K562 (cell line): ENCODE measurements around the gene PACRG. TPM values are rescaled to one million over a fixed set of nuclear protein-coding genes. Genes with fewer than 3 reads are reported as not detected.

Experiments used
- ATAC-seq: fragments of 200-7000 bp; cut with Tn5 transposase; 3 replicates; pipeline ENCODE4 v1.9.1; 2020; ENCODE audit warnings: moderate library complexity
- BruUV-seq: library from RNA; stranded (reverse); fragments of 400-500 nt; replicated peaks from 2 replicates; lab custom pipeline; 2021; lab: Mats Ljungman, UMichigan
- CTCF ChIA-PET: fragments of 300-600 bp; formaldehyde crosslinking; extraction: SDS; loops from one replicate; lab custom pipeline; 2021; ENCODE audit warnings: low intra/inter-chr PET ratio; lab: Yijun Ruan, JAX
- POLR2A ChIA-PET: fragments of 300-600, 350-650 bp; sonication (Branson Sonifier 250); formaldehyde crosslinking; extraction: SDS; loops from one replicate; lab custom pipeline; 2021; ENCODE audit warnings: antibody characterized with exemption, inconsistent platforms; lab: Yijun Ruan, JAX
- DNase-seq, 4 experiments: peaks; one replicate each; pipeline versions ENCODE4 v3.0.0 to v3.0.0-alpha.2; 2011 to 2018; ENCODE audit warnings: low spot score in 3 of 4, mixed read lengths in 3 of 4; ENCODE audit errors: extremely low read depth in 1 of 4
- FAIRE-seq: peaks from 2 replicates; lab custom pipeline; 2011; peaks lifted over from hg19 to GRCh38; lab: Jason Lieb, UNC
- H2AFZ ChIP-seq: 2 replicates; pipeline ENCODE4 v1.6.0; 2011; ENCODE audit warnings: low read depth, low read length, control low read depth, inconsistent platforms
- H3K27ac ChIP-seq: fragments of 200-600 bp; 3 replicates; pipeline ENCODE4 v1.8.0; 2011; ENCODE audit warnings: low read depth, mild to moderate bottlenecking, control low read depth, inconsistent platforms, low read length, moderate library complexity, mixed read lengths; ENCODE audit errors: extremely low read depth
- H3K27me3 ChIP-seq, 2 experiments: fragments of 300-600 bp in 1 of 2; 2 replicates in 1 of 2; 3 replicates in 1 of 2; pipeline versions ENCODE4 v1.6.0 to v1.8.0; 2011; ENCODE audit warnings: inconsistent platforms in 2 of 2, low read length in 2 of 2, mild to moderate bottlenecking in 1 of 2, mixed read lengths in 1 of 2, moderate library complexity in 1 of 2; ENCODE audit not compliant: control insufficient read depth in 2 of 2, insufficient read depth in 2 of 2
- H3K36me3 ChIP-seq: fragments of 300-600 bp; 3 replicates; pipeline ENCODE4 v1.8.0; 2011; ENCODE audit warnings: mild to moderate bottlenecking, low read length, inconsistent platforms; ENCODE audit not compliant: control insufficient read depth, insufficient read depth
- H3K4me1 ChIP-seq, 2 experiments: fragments of 200-600 bp in 1 of 2; replicated peaks in 1 of 2; 2 replicates in 1 of 2; 3 replicates in 1 of 2; pipeline versions ENCODE4 v1.5.1 to v1.8.0; 2011; ENCODE audit warnings: inconsistent platforms in 2 of 2, low read length in 2 of 2, mild to moderate bottlenecking in 1 of 2, mixed read lengths in 1 of 2, moderate library complexity in 1 of 2; ENCODE audit not compliant: control insufficient read depth in 2 of 2, insufficient read depth in 2 of 2
- H3K4me2 ChIP-seq: 2 replicates; pipeline ENCODE4 v1.6.1; 2011; ENCODE audit warnings: low read length, control low read depth, inconsistent platforms, mixed read lengths; ENCODE audit not compliant: insufficient read depth
- H3K4me3 ChIP-seq: fragments of 200-600 bp; sonication (generic), shearing (Covaris generic); 2 replicates; pipeline ENCODE4 v1.5.1; 2016; ENCODE audit warnings: control low read depth, inconsistent platforms
- H3K79me2 ChIP-seq: fragments of 200-600 bp; 3 replicates; pipeline ENCODE4 v1.8.0; 2011; ENCODE audit warnings: low read length, inconsistent platforms; ENCODE audit not compliant: control insufficient read depth, insufficient read depth
- H3K9ac ChIP-seq, 2 experiments: 2 replicates each; pipeline versions ENCODE4 v1.6.0 to v1.6.1; 2011; ENCODE audit warnings: low read depth in 2 of 2, low read length in 2 of 2, control low read depth in 1 of 2, inconsistent platforms in 1 of 2, mild to moderate bottlenecking in 1 of 2, mixed read lengths in 1 of 2; ENCODE audit not compliant: insufficient read depth in 1 of 2
- H3K9me1 ChIP-seq: one replicate; pipeline ENCODE4 v1.6.0; 2011; ENCODE audit warnings: inconsistent platforms, mild to moderate bottlenecking, low read length, moderate library complexity; ENCODE audit not compliant: control insufficient read depth, insufficient read depth
- H3K9me3 ChIP-seq: replicated peaks from 2 replicates; pipeline ENCODE4 v1.5.1; 2011; ENCODE audit warnings: low read depth, low read length, inconsistent platforms; ENCODE audit not compliant: control insufficient read depth, insufficient read depth
- H4K20me1 ChIP-seq: replicated peaks from 2 replicates; pipeline ENCODE4 v1.6.1; 2011; ENCODE audit warnings: low read length, inconsistent platforms, mixed read lengths; ENCODE audit not compliant: control insufficient read depth, insufficient read depth
- ATF1 ChIP-seq, 2 experiments: fragments of 450-650 bp in 1 of 2; IDR thresholded peaks; 2 replicates each; pipeline ENCODE4 v1.6.1; 2016; ENCODE audit warnings: missing compliant biosample characterization in 1 of 2, missing genetic modification characterization in 1 of 2
- HNRNPK ChIP-seq: fragments of 200-400 bp; formaldehyde crosslinking; IDR thresholded peaks from one replicate; pipeline ENCODE4 v1.6.1; 2018; ENCODE audit warnings: mild to moderate bottlenecking, low read depth, low read length; ENCODE audit not compliant: poor library complexity, severe bottlenecking
- HNRNPLL ChIP-seq: fragments of 200-400 bp; formaldehyde crosslinking; IDR thresholded peaks from 2 replicates; pipeline ENCODE4 v1.6.1; 2017; ENCODE audit warnings: low read length, low read depth, mild to moderate bottlenecking; ENCODE audit not compliant: poor library complexity, severe bottlenecking
- MAFF ChIP-seq: IDR thresholded peaks from 2 replicates; pipeline ENCODE4 v1.6.1; 2012; ENCODE audit warnings: low read length, improper control_type of control experiment
- MAFG ChIP-seq: fragments of 450-650 bp; conservative IDR thresholded peaks from 2 replicates; pipeline ENCODE4 v1.6.1; 2016; ENCODE audit warnings: missing genetic modification characterization, missing compliant biosample characterization
- NCOA1 ChIP-seq: fragments of 450-650 bp; IDR thresholded peaks from 2 replicates; pipeline ENCODE4 v1.6.1; 2016; ENCODE audit warnings: low read depth
- NCOA2 ChIP-seq, 2 experiments: fragments of 450-650 bp; IDR thresholded peaks; 2 replicates each; pipeline ENCODE4 v1.6.1; 2018; ENCODE audit warnings: mild to moderate bottlenecking in 2 of 2, moderate library complexity in 1 of 2; ENCODE audit not compliant: partially characterized antibody in 2 of 2
- OTX1 ChIP-seq: fragments of 450-650 bp; formaldehyde crosslinking; IDR thresholded peaks from 2 replicates; pipeline ENCODE4 v1.4.0; 2022; ENCODE audit warnings: mild to moderate bottlenecking
- RBM25 ChIP-seq: fragments of 200-400 bp; formaldehyde crosslinking; IDR thresholded peaks from 2 replicates; pipeline ENCODE4 v1.6.1; 2018; ENCODE audit warnings: low read length, low read depth, moderate library complexity; ENCODE audit not compliant: severe bottlenecking
- SMAD1 ChIP-seq: fragments of 150-350 bp; IDR thresholded peaks from 2 replicates; pipeline ENCODE4 v1.6.1; 2014; ENCODE audit warnings: low read length, low read depth; ENCODE audit not compliant: partially characterized antibody
- SPI1 ChIP-seq: IDR thresholded peaks from 2 replicates; pipeline ENCODE4 v1.6.1; 2011; ENCODE audit warnings: low read depth, low read length, control low read depth, borderline replicate concordance
- TOE1 ChIP-seq, 2 experiments: fragments of 450-650 bp in 1 of 2; sonication (generic) in 1 of 2; formaldehyde crosslinking in 1 of 2; IDR thresholded peaks; 2 replicates each; pipeline versions ENCODE4 v1.7.1 to v1.8.0; 2016 to 2022; ENCODE audit warnings: borderline replicate concordance in 2 of 2, mild to moderate bottlenecking in 2 of 2, antibody characterized with exemption in 1 of 2, inconsistent platforms in 1 of 2, low read depth in 1 of 2, missing genetic modification reagents in 1 of 2, moderate library complexity in 1 of 2
- ZNF316 ChIP-seq: fragments of 450-650 bp; IDR thresholded peaks from 2 replicates; pipeline ENCODE4 v1.6.1; 2016
- ZNF584 ChIP-seq: fragments of 200-800 bp; sonication (Bioruptor generic); IDR thresholded peaks from 2 replicates; pipeline ENCODE4 v1.6.1; 2016; ENCODE audit warnings: low read depth, mild to moderate bottlenecking, missing genetic modification characterization, missing compliant biosample characterization
- WGBS: fragments of 100-300 bp; shearing (Covaris generic); methylation state at CpG from one replicate; pipeline ENCODE4 v1.1.6; 2016; ENCODE audit warnings: low coverage, mixed read lengths; ENCODE audit not compliant: insufficient coverage; ENCODE audit errors: missing lambda C conversion rate; 5-methylcytosine and 5-hydroxymethylcytosine counted together
- in situ Hi-C: fragments of 300-500 bp; cut with MboI; formaldehyde crosslinking; loops from 4 replicates; pipeline ENCODE4 v1.15.0; 2018; ENCODE audit warnings: inconsistent platforms, mixed read lengths
- intact Hi-C: fragments of 100-400 bp; cut with micrococcal nuclease; formaldehyde crosslinking; loops from 2 replicates; pipeline ENCODE4 v1.14.2; 2022
- polyA plus RNA-seq, 8 experiments: library from polyadenylated mRNA; depleted of rRNA in 4 of 8; stranded (reverse) in 5 of 8; unstranded in 3 of 8; fragments of >200 nt; fragmentation: Nextera tagmentation in 2 of 8; fragmentation: Illumina TruSeq in 1 of 8; extraction: Ambion mirVana in 2 of 8; extraction: Trizol in 1 of 8; gene quantifications; 2 replicates each; pipeline versions ENCODE4 v1.2.1 to v1.2.3, GENCODE V29; 2011 to 2014; ENCODE audit warnings: inconsistent platforms in 1 of 8, missing spikeins in 1 of 8
- total RNA-seq, 7 experiments: library from RNA; depleted of rRNA in 6 of 7; stranded (reverse); fragments of >200 nt in 6 of 7; fragmentation: Illumina TruSeq in 2 of 7; extraction: Trizol in 2 of 7; gene quantifications; 2 replicates each; pipeline versions ENCODE4 v1.2.1 to v1.2.3, GENCODE V29; 2011 to 2021; ENCODE audit warnings: low replicate concordance in 1 of 7
- TF ChIP-seq, protein P1 (sequence below): fragments of 250-450 bp; sonication (Bioruptor Pico); IDR thresholded peaks from 2 replicates; pipeline ENCODE4 v1.9.0; 2021; ENCODE audit warnings: mild to moderate bottlenecking, inconsistent platforms

The PACRG gene
- total and polyA plus RNA-seq, 9 of the 15 experiments (the other 6 are each of a cell fraction or from before 2014, with no cell fraction given), result 0.04 TPM; not detected in 8

DNA sequence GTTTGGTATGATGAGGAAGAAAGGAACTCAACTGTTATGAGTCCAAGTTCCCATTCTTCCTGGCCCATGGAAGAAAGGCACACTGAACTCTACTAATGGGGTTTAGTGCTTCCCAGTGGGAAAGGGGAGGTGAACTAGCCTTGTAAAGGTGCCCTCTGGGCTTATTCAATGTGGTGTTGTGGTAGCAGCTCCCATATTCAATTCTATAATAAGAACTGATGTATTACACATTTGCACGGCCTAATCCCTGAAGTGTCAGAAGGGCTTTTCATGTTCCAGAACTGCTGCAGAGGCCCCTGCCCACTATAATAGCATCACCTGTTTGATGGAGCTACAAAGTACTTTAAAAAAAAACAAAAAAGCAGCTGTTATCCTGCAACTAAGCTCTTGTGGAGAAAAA, 17.4 kb upstream of the PACRG start (continued):
- TF ChIP-seq ATF1 (CRISPR knock-in tag; IDR thresholded peaks at IDR 0.05), result no peak
- no peak for TF ChIP-seq ATF1 (tag; IDR thresholded peaks at IDR 0.05)
- no peak for TF ChIP-seq TOE1 (IDR thresholded peaks at IDR 0.05; ENCODE audit: borderline replicate concordance)
- no peak for TF ChIP-seq TOE1 (CRISPR knock-in tag; IDR thresholded peaks at IDR 0.05; ENCODE audit: borderline replicate concordance, low read depth)
- TF ChIP-seq SMAD1, result no peak

GRCh38 chr6:162710936-162711335, 16.8 kb upstream of the PACRG start:
- intact Hi-C loops (no loop called here), in situ Hi-C loops (no loop called here)
- Histone ChIP-seq H3K79me2 (no peaks in the 10 kb centered on the region), H3K27me3 (no peaks in the 10 kb centered on the region), H3K4me1 (no peaks in the 10 kb centered on the region), H3K27ac (no peak overlapping the region), H3K4me2 (no peak overlapping the region), H2AFZ (no peak overlapping the region), H4K20me1 (no peaks in the 10 kb centered on the region), H3K36me3 (no peaks in the 10 kb centered on the region), H3K9me3 (no peaks in the 10 kb centered on the region), H3K9ac (no peak overlapping the region), H3K9me1 (no peaks in the 10 kb centered on the region), H3K4me3 (no peak overlapping the region)
- WGBS, result 8% methylated on average over 2 of the region's 2 CpGs
- ChIA-PET CTCF (no interaction called here), POLR2A (interaction anchor here (1.1 kb wide), 1 partner anchor 41 kb away, joined by 3 read pairs; no protein-coding TSS in a partner anchor)
- no TSS peak for BruUV-seq
- FAIRE-seq (no peak), DNase-seq (no peak), ATAC-seq (no peak)
- TF ChIP-seq ZNF584 (CRISPR knock-in tag) (no peak), NCOA2 (IDR thresholded peaks at IDR 0.05; ENCODE audit: partially characterized antibody in 2 of 2) (no peak), MAFF (peak; percentile 11; the same call in 1 of the 2 replicates), ZNF316 (peak; percentile 49; the same call in 1 of the 2 replicates), NCOA1 (no peak), HNRNPK (no peak), HNRNPLL (no peak), OTX1 (CRISPR knock-in tag) (no peak), SPI1 (no peak), RBM25 (no peak), MAFG (tag) (0 out of 2 replicates have a peak, but pooled peaks have one; percentile 17)
- TF ChIP-seq, protein P1, sequence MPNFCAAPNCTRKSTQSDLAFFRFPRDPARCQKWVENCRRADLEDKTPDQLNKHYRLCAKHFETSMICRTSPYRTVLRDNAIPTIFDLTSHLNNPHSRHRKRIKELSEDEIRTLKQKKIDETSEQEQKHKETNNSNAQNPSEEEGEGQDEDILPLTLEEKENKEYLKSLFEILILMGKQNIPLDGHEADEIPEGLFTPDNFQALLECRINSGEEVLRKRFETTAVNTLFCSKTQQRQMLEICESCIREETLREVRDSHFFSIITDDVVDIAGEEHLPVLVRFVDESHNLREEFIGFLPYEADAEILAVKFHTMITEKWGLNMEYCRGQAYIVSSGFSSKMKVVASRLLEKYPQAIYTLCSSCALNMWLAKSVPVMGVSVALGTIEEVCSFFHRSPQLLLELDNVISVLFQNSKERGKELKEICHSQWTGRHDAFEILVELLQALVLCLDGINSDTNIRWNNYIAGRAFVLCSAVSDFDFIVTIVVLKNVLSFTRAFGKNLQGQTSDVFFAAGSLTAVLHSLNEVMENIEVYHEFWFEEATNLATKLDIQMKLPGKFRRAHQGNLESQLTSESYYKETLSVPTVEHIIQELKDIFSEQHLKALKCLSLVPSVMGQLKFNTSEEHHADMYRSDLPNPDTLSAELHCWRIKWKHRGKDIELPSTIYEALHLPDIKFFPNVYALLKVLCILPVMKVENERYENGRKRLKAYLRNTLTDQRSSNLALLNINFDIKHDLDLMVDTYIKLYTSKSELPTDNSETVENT (CRISPR knock-in tag), result no peak
